PFSK-1 (cell line): ENCODE results near the gene TLK1.

ENCODE experiments used
- POLR2AphosphoS5 ChIP-seq: IDR thresholded peaks from 2 replicates; pipeline ENCODE4 v1.6.1; 2012; ENCODE audit warnings: low read depth, mild to moderate bottlenecking, control low read depth, low read length, moderate library complexity
- REST ChIP-seq, 2 experiments: IDR thresholded peaks; 2 replicates each; pipeline versions ENCODE4 v1.6.1 to v1.8.0; 2011 to 2012; ENCODE audit warnings: low read depth in 2 of 2, low read length in 2 of 2, control low read depth in 1 of 2, inconsistent platforms in 1 of 2, mild to moderate bottlenecking in 1 of 2, moderate library complexity in 1 of 2; ENCODE audit not compliant: insufficient read depth in 1 of 2
- SIN3A ChIP-seq: IDR thresholded peaks from 2 replicates; pipeline ENCODE4 v1.6.1; 2012; ENCODE audit warnings: mild to moderate bottlenecking, low read length, moderate library complexity, borderline replicate concordance; ENCODE audit not compliant: insufficient read depth
- TAF1 ChIP-seq: IDR thresholded peaks from 2 replicates; pipeline ENCODE4 v1.6.1; 2012; ENCODE audit warnings: low read length, control low read depth, borderline replicate concordance; ENCODE audit not compliant: insufficient read depth

- TF ChIP-seq REST (IDR thresholded peaks at IDR 0.05; ENCODE audit: insufficient read depth in 1 of 2, low read depth in 2 of 2, low read length in 2 of 2) (no peak), TAF1 (no peak), SIN3A (no peak), POLR2AphosphoS5 (no peak)
Observed at GRCh38 chr2:170949415-170949814, 211.3 kb downstream of the TLK1 start.
